Measurements from ENCODE around the gene CCDC33.

Gene CCDC33

DNA sequence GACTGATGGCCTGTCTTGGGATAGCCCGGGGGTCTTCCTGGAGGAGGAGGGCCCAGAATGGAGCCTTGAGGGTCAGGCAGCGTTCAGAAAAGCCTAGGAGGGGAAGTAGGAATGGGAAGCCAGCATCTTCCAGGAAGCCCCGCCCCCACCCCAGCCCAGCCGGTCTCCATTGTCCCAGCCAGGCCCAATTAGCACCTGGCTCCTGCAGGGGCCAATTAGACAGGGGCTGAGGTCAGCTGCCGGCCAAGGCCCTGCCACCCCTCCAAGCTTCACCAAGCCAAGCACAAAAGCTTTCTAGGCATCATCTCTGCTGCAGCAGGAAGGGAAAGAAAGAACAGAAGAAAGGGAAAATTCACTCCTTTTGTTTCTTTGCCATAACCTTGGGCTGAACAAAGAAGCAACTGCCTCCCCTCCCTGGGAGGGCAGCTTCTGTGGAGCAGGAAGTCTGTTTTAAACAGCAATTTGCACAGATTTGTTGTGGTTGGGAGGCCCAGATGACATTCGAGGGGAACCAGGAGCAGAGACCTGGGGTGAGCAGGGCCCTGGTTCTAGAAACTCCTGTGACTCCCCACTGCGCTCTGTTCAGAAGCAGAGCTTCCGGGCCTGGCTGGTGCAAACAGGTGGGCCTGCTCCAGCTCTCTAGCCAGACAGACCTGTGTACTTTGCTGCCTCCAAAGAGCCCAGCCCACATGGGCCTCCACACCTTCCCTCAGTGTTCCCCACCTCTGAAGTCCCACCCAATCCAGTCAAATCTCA lies 83.6 kb downstream of the CCDC33 start:
- TF ChIP-seq GATA2 (IDR thresholded peaks at IDR 0.05; ENCODE audit: low read depth, low read length) (no peak), GATA3 (IDR thresholded peaks at IDR 0.05; ENCODE audit: low read depth, low read length) (no peak)

DNA sequence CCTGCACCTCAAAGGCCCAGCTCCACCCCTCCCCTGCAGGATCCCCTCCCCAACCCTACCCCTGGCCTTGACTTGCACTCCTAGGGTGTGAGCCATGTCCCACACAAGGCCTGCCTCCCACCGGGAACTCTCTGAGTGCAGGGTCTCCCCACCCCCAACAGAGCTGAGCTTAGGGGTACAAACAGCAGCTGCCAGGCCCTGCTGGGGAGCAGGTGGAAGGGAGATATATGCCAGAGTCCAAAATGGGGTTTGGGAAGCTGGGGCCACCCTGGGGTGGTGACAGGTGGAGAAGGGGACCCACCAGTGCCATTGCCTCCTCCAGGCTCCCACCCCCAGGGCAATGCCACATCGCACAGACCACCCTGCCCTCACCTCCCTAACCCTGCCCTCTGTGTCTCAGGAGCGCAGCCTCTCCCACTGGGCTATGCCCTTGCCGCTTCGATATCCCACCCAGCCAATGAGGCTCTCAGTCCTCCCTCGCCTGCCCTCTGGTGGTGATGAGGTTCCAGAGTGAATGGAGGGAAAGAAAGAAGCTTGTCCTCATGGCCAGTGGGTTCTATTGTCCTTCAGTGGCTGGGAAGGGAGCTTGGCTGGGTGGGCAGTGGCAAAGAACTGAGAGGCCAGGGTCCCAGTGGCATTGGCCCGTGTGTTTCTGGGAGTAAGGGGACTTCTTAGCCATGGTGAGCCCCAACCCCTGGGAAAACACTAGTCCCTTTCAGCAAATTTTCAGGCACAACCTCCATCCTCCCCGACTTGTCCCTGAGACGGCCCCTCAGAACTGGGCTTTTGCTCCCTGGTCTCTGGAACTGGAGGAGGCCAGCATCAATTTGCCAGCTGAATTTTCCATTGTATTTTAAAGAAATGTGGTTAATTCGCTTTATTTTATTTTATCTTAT lies 84.5 kb downstream of the CCDC33 start:
- TF ChIP-seq GATA3 (IDR thresholded peaks at IDR 0.05; ENCODE audit: low read depth, low read length) (no peak), GATA2 (IDR thresholded peaks at IDR 0.05; ENCODE audit: low read depth, low read length) (no peak)

DNA sequence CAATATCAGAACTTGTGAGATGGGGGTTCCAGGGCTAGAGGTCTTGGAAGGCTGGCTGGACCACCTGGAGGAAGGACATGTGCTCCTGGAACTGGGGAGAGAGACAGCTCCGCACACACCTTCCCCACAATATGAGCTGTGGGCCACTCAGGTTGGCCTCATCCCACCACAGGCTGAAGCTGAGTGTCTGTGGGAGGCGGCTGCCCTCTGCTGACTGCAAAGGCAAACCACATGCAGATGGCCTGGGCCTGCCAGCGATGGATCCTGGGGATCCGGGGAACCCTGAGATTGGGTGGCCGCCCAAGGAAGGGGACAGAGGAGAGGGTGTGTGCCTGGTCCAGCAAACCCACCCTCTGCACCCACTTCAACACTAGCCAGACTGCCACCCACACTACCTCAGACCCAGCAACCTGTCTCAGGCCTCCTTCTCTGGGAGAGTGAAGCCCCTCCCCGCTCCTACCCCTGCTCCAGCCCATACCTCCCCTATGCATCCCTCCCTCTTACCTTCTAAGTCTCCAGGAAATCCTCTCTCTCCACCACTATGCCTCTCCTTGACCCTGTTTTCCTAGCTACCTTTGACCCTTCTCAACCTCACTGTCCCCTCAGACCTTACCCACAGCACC lies 86.5 kb downstream of the CCDC33 start:
- TF ChIP-seq GATA3 (IDR thresholded peaks at IDR 0.05; ENCODE audit: low read depth, low read length): no peak
- TF ChIP-seq GATA2 (IDR thresholded peaks at IDR 0.05; ENCODE audit: low read depth, low read length): no peak

DNA sequence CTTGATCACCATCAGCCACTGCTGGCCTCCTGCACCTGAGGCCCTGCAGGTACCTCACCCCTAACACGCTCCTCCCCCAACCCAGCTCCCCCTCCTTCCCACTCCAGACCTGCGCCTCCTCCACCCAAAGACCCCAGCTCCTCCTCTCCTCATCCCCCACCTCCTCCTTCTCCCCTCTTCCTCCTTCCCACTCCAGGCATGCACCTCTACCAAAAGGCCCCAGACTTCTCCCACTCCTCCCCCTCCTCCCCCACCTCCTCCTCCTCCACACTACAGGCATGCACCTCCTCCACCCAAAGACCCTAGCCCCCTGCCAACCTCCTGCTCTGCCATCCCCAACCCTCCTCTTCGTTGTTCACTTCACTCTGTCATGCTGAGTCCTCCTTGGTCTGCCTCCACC lies 88.6 kb downstream of the CCDC33 start:
- no peak for TF ChIP-seq GATA2 (IDR thresholded peaks at IDR 0.05; ENCODE audit: low read depth, low read length)
- TF ChIP-seq GATA3 (IDR thresholded peaks at IDR 0.05; ENCODE audit: low read depth, low read length): no peak

DNA sequence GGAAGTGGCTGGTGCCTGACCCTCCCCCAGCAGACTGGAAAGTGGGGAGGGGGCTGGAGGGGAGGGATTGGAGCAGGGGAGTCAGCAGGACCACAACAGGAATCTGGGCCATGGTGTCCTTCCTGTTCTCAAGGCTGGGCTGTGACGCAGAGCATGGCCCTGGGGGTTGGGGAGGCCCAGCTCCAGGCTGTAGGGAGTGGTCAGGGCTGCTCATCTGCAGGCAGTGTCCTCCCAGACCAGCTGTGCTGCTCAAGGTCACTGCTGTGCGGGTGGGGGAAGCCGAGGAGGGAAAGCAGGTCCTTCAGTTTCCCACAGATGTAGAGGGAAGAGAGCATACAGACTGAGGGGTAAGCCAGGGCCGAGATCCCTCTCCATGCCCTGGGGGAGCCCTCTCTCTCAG lies 90.6 kb downstream of the CCDC33 start:
- no peak for TF ChIP-seq GATA2 (IDR thresholded peaks at IDR 0.05; ENCODE audit: low read depth, low read length)
- TF ChIP-seq GATA3 (IDR thresholded peaks at IDR 0.05; ENCODE audit: low read depth, low read length): no peak

DNA sequence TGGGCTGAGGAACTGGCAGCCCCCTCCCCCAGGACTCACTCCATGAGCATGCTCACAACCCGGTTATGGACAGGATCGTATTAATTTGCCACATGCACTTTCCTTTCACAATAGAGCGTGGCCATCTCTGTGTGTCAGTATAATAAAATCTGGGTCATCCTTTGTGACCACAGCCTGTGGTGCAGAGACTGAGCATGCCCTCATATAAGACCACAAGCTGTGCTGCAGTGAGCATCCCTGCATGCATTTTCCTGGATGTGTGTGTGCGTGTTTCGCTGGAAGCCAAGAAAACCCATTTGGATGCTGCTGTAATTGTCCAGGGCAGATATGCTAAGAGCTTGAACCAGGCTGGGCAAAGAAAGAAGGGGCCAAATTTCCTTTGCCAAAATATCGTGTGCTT lies 91.6 kb downstream of the CCDC33 start:
- TF ChIP-seq GATA2 (IDR thresholded peaks at IDR 0.05; ENCODE audit: low read depth, low read length) (no peak), GATA3 (IDR thresholded peaks at IDR 0.05; ENCODE audit: low read depth, low read length) (no peak)

DNA sequence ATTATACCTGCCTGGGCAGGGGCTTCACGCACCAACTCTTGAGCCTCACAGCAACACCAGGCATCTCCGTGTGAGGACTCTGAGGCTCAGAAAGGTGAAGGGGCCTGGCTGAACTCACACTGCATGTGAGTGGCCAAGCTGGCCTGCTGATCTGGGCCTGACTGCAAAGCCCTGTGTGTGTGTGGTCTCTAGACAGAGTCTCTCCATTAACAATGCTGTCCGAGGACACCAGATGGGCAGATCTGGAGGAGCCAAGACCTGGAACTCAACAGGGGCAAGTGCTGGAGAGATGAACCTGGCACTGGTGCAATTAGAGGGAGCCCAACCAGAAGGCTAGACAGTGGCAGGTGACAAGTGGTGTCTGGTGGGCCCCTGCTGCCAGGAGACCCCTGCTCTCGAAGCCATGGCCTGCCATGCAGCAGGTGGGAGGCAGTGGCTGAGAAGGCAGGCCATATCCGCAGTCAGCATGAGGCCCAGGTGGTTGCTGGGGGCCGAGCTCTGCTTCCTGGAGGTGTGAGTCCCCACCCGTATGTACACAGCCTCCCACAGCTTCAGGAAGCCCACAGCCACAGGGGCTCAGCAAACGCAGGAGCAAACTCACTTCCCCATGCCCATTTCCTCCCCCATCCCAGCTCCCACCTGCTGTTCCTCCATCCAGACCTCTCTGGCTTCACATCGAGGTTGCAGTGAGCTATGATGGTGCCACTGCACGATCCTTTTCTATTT lies 92.4 kb downstream of the CCDC33 start:
- TF ChIP-seq GATA2 (IDR thresholded peaks at IDR 0.05; ENCODE audit: low read depth, low read length) (no peak), GATA3 (IDR thresholded peaks at IDR 0.05; ENCODE audit: low read depth, low read length) (no peak)

DNA sequence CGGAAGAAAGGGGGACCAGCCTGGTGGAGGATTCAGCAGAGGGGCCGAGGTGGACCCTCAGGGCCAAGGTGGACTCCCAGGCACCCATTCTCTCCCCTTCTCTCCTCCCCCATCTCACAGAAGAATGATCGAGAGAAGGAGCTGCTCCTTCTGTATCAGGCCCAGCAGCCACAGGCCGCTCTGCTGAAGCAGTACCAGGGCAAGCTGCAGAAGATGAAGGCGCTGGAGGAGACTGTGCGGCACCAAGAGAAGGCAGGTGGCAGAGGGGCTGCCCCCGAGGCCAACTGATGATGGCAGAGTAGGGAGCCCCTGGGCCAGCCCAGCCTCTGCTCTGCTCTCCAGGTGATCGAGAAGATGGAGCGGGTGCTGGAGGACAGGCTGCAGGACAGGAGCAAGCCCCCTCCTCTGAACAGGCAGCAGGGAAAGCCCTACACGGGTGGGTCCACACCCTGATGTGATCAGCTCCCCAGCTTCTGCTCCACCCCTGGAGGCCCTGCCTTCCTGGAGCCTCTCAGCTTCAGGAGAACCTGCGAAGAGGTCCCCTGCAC lies 94.8 kb downstream of the CCDC33 start:
- no peak for TF ChIP-seq GATA3 (IDR thresholded peaks at IDR 0.05; ENCODE audit: low read depth, low read length)
- TF ChIP-seq GATA2 (IDR thresholded peaks at IDR 0.05; ENCODE audit: low read depth, low read length): no peak

DNA sequence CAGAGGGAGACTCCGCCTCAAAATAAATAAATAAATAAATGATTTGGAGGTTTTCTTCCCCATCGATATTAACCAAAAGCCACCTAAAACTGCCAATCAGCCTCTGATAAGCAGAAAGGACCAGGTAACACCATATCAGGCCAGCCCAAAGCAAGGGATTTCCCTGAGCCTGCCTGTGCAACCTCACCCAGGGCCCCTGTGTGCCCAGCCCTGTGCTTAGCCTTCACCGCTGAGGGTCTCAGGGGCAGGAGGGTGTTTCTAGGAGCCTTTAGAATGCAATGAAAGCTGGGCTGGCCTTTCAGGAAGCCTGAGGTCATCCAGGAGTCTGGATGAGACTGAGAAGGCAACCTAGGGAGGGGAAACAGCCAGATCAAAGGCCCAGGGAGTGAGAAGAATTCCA lies 95.9 kb downstream of the CCDC33 start:
- TF ChIP-seq GATA2 (IDR thresholded peaks at IDR 0.05; ENCODE audit: low read depth, low read length): no peak
- TF ChIP-seq GATA3 (IDR thresholded peaks at IDR 0.05; ENCODE audit: low read depth, low read length): no peak

DNA sequence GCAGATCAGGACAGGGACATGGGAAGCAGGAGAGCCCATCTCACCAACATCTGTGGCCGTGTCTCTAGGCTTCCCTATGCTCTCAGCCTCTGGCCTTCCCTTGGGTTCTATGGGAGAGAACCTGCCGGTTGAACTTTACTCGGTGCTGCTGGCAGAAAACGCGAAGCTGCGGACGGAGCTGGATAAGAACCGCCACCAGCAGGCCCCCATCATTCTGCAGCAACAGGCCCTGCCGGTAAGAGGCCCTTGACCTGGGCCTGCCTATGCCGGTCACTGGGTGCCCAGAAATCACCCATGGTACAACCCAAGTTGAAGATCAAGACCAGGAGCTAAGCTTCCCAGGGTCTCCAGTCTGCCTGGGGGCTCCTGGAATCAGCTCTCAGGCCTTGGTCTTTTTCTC lies 96.5 kb downstream of the CCDC33 start:
- TF ChIP-seq GATA3 (IDR thresholded peaks at IDR 0.05; ENCODE audit: low read depth, low read length) (no peak), GATA2 (IDR thresholded peaks at IDR 0.05; ENCODE audit: low read depth, low read length) (no peak)

DNA sequence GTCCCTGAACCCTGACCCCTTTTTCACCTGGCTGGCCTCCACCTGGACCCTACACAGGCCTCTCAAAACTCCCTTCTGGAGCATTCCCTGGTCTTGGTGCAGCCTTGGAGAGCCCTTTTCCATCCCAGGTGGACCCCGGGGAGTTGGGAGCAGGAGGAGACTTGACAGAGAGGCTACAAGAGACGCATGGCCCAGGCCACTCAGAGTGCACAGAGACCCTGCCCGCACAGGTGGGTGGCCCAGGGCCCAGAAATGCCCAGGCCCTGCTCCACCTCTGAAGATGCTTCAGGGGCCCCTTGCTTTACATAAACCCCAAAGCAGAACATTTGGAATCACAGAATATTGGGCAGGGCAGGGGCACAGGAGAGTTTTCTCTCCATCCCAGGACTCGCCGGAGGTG lies 97.0 kb downstream of the CCDC33 start:
- TF ChIP-seq GATA2 (IDR thresholded peaks at IDR 0.05; ENCODE audit: low read depth, low read length) (no peak), GATA3 (IDR thresholded peaks at IDR 0.05; ENCODE audit: low read depth, low read length) (no peak)

DNA sequence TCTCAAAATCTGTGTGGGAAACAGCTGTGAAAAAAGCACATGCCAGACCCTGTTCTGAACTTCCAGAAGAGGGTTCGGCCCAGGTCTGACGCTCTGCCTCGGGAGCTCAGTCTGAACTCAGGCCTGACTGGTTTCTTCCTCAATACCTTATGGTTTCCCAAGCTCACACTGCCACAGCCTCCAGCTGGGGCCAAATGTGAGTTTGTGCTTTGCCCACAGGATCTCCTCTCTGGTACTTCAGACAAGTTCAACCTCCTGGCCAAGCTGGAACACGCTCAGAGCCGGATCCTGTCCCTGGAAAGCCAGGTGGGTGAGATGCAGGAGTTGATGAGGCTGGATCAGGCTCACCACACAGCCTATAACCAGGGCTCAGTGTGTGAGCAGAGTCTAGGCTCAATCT lies 97.5 kb downstream of the CCDC33 start:
- no peak for TF ChIP-seq GATA3 (IDR thresholded peaks at IDR 0.05; ENCODE audit: low read depth, low read length)
- TF ChIP-seq GATA2 (IDR thresholded peaks at IDR 0.05; ENCODE audit: low read depth, low read length): no peak

DNA sequence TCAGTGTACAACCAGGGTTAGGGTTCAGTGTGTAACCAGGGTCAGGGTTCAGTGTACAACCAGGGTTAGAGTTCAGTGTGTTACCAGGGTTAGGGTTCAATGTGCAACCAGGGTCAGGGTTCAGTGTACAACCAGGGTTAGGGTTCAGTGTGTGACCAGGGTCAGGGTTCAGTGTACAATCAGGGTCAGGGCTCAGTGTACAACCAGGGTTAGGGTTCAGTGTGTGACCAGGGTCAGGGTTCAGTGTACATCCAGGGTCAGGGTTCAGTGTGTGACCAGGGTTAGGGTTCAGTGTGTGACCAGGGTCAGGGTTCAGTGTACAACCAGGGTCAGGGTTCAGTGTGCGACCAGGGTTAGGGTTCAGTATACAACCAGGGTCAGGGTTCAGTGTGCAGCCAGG lies 98.0 kb downstream of the CCDC33 start:
- TF ChIP-seq GATA3 (IDR thresholded peaks at IDR 0.05; ENCODE audit: low read depth, low read length): no peak
- no peak for TF ChIP-seq GATA2 (IDR thresholded peaks at IDR 0.05; ENCODE audit: low read depth, low read length)

DNA sequence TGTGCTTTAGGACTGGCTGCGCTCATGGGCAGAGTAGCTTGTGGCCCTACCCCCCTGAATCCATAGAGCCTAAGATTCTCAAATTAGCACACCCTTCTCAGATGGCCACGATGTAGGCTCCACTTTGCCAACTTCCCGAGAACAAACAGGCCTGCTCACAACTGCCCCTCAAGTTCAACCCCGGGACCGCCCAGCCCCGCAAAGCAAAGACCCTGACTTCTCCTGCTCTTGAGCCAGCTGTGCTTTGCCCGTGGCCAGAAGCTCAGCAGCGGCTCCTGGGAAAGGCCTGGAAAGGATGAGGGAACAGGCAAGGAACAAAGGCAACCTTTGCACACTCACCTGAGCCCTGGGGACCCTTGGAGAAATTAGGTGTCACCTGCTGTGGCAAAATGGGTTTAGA lies 99.3 kb downstream of the CCDC33 start:
- TF ChIP-seq GATA2 (IDR thresholded peaks at IDR 0.05; ENCODE audit: low read depth, low read length) (no peak), GATA3 (IDR thresholded peaks at IDR 0.05; ENCODE audit: low read depth, low read length) (no peak)
